Adrenal gland (tissue), 12 donors: ENCODE data around the gene ACE2. TPM values are rescaled to one million over a fixed set of nuclear protein-coding genes. Genes with fewer than 3 reads are reported as not detected.

Source experiments
- DNase-seq, 7 donors: peaks; one replicate each; pipeline ENCODE4 v3.0.0-alpha.2; 2019 to 2020
- H3K27ac ChIP-seq, 5 donors: fragments of 200-600 bp; sonication (generic) in 4 of 5; 1 replicate in 3 of 5; 2 replicates in 2 of 5; pipeline versions ENCODE4 v1.5.1 to v1.8.0; 2016 to 2020; ENCODE audit warnings: mild to moderate bottlenecking in 1 of 5
- H3K27me3 ChIP-seq: fragments of 200-600 bp; 2 replicates; pipeline ENCODE4 v1.8.0; 2021
- H3K36me3 ChIP-seq, 2 donors: fragments of 200-600 bp; replicated peaks in 1 of 2; 1 replicate in 1 of 2; 2 replicates in 1 of 2; pipeline versions ENCODE4 v1.5.1 to v1.8.0; 2018 to 2022
- H3K4me1 ChIP-seq, 2 donors: fragments of 200-600 bp; replicated peaks in 1 of 2; 1 replicate in 1 of 2; 2 replicates in 1 of 2; pipeline versions ENCODE4 v1.5.1 to v1.8.0; 2018 to 2021
- H3K4me3 ChIP-seq, 4 donors: fragments of 200-600 bp; sonication (generic) in 3 of 4; one replicate each; pipeline ENCODE4 v1.5.1; 2016 to 2018
- H3K9me3 ChIP-seq, 3 donors: fragments of 200-600 bp; sonication (generic) in 1 of 3; replicated peaks in 1 of 3; 1 replicate in 2 of 3; 2 replicates in 1 of 3; pipeline versions ENCODE4 v1.5.1 to v1.8.0; 2016 to 2021
- CTCF ChIP-seq, 6 experiments: fragments of 450-650 bp in 4 of 6; fragments of 200-600 bp in 2 of 6; sonication (generic) in 1 of 6; IDR thresholded peaks; 1 replicate in 5 of 6; 2 replicates in 1 of 6; pipeline versions ENCODE4 v1.5.1 to v1.8.0; 2016 to 2021; ENCODE audit warnings: antibody characterized with exemption in 6 of 6, mild to moderate bottlenecking in 2 of 6, moderate library complexity in 1 of 6
- POLR2A ChIP-seq, 2 donors: fragments of 450-650 bp; IDR thresholded peaks; one replicate each; pipeline ENCODE4 v1.6.1; 2017; ENCODE audit warnings: antibody characterized with exemption in 2 of 2, mild to moderate bottlenecking in 2 of 2, moderate library complexity in 1 of 2
- WGBS, 4 donors: extraction: QIAGEN DNeasy Blood & Tissue Kit in 2 of 4; methylation state at CpG; one replicate each; pipeline versions ENCODE4 v1.1.5 to v1.1.7; 2013 to 2017; 5-methylcytosine and 5-hydroxymethylcytosine counted together
- intact Hi-C, 2 donors: fragments of 100-400 bp; cut with DNase I; formaldehyde crosslinking; loops; one replicate each; pipeline versions ENCODE4 v1.14.1 to v1.15.0; 2022 to 2023
- polyA plus RNA-seq, 3 donors: library from polyadenylated mRNA; stranded (reverse); fragments of 200-250 nt in 2 of 3; fragments of 350-450 nt in 1 of 3; fragmentation: Illumina TruSeq in 1 of 3; extraction: RNeasy Lipid Tissue Mini Kit (QIAGEN cat#74804) in 1 of 3; gene quantifications; one replicate each; pipeline ENCODE4 v1.2.3, GENCODE V29; 2013 to 2014
- total RNA-seq, 9 donors: library from RNA; depleted of rRNA in 4 of 9; stranded (reverse); fragments of >200 nt in 4 of 9; fragments of 120-200 nt in 1 of 9; fragmentation: NEBNext Ultra II Directional in 1 of 9; extraction: Animal tissue kit (Norgen Biotek cat#: 25700) in 1 of 9; gene quantifications; one replicate each; pipeline versions ENCODE4 v1.1.0 to v1.2.4, GENCODE V29; 2013 to 2023
- donor health status: healthy with polysubstance abuse.
- donor health status: Bipolar disorder and iron deficiency.
- donor health status: DM: yes; HTN: yes; CAD: no.
- donor health status: DM: no; HTN: no; CAD: no.
- donor health status: DM: no; HTN: no; CAD: no.
- donor health status: DM: yes; HTN: yes; CAD: no.

ACE2 gene
- total and polyA plus RNA-seq, 12 donors: 0.35 to 3.9 (median 0.73) TPM

- H3K27me3 ChIP-seq: peaks cover 10% of the 10 kb centered on the region
- H3K36me3 ChIP-seq: no peaks in the 10 kb centered on the region
- H3K27ac ChIP-seq: no peak overlapping the region
- no peak overlapping the region for H3K4me3 ChIP-seq
- TF ChIP-seq POLR2A (IDR thresholded peaks at IDR 0.05) (no peak), CTCF (IDR thresholded peaks at IDR 0.05) (no peak)
- intact Hi-C loops: loop anchor here in 1 of 2 donors (10.0 kb wide), 1 partner anchor 80 kb away; no protein-coding TSS in a partner anchor
- 74 to 94% (median 86%) methylated on average over 3 of the region's 3 CpGs for WGBS, 4 donors
- DNase-seq: no peak
- no peaks in the 10 kb centered on the region for H3K4me1 ChIP-seq
- H3K9me3 ChIP-seq: no peaks in the 10 kb centered on the region
Observed at GRCh38 chrX:15645266-15645665, 44.5 kb upstream of the ACE2 start.

DNA sequence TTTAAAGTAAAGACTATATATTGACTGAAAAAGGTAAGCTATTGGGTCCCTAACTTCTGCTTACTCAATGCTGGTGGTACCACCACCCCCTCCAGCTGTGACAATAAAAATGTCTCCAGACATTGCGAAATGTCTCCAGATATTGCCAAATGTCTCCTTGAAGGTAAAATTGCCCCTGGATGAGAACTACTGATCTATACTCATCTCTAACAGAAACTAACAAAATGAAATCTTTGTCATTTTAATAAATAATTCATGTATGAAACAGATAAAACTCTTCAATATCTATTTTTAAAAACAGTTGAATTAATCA is 43.8 kb upstream of the ACE2 start:
- no peaks in the 10 kb centered on the region for H3K9me3 ChIP-seq
- H3K27me3 ChIP-seq: peaks cover 10% of the 10 kb centered on the region
- no peak overlapping the region for H3K4me3 ChIP-seq
- H3K4me1 ChIP-seq: no peaks in the 10 kb centered on the region
- 93 to 95% (median 94%) methylated on average over 1 of the region's 1 CpG for whole genome bisulfite sequencing, 4 donors
- DNase-seq: no peak
- H3K27ac ChIP-seq: no peak overlapping the region
- TF ChIP-seq CTCF (IDR thresholded peaks at IDR 0.05): no peak
- intact Hi-C loops: loop anchor here in 1 of 2 donors (10.0 kb wide), 1 partner anchor 80 kb away; no protein-coding TSS in a partner anchor
- H3K36me3 ChIP-seq: no peaks in the 10 kb centered on the region

- WGBS, 4 donors: 70 to 87% (median 82%) methylated on average over 7 of the region's 7 CpGs
- intact Hi-C loops: loop anchor here in 1 of 2 donors (10.0 kb wide), 1 partner anchor 79 kb away; no protein-coding TSS in a partner anchor
- H3K4me1 ChIP-seq: no peaks in the 10 kb centered on the region
- no peak for DNase-seq
- TF ChIP-seq POLR2A (IDR thresholded peaks at IDR 0.05): no peak
- no peak overlapping the region for H3K27ac ChIP-seq
- no peaks in the 10 kb centered on the region for H3K36me3 ChIP-seq
- peaks cover 9% of the 10 kb centered on the region for H3K27me3 ChIP-seq
- H3K4me3 ChIP-seq: no peak overlapping the region
- no peaks in the 10 kb centered on the region for H3K9me3 ChIP-seq
Observed at GRCh38 chrX:15643786-15644559, 43.2 kb upstream of the ACE2 start.

- H3K27me3 ChIP-seq: peaks cover 20% of the 10 kb centered on the region
- no peak for TF ChIP-seq POLR2A (IDR thresholded peaks at IDR 0.05)
- TF ChIP-seq CTCF (IDR thresholded peaks at IDR 0.05): no peak
- DNase-seq: no peak
- H3K27ac ChIP-seq: no peak overlapping the region
- intact Hi-C loops: no loop called here
- H3K9me3 ChIP-seq: no peaks in the 10 kb centered on the region
- no peaks in the 10 kb centered on the region for H3K36me3 ChIP-seq
- H3K4me3 ChIP-seq: no peak overlapping the region
- H3K4me1 ChIP-seq: no peaks in the 10 kb centered on the region
Observed at GRCh38 chrX:15631637-15632036, 30.9 kb upstream of the ACE2 start.

DNA sequence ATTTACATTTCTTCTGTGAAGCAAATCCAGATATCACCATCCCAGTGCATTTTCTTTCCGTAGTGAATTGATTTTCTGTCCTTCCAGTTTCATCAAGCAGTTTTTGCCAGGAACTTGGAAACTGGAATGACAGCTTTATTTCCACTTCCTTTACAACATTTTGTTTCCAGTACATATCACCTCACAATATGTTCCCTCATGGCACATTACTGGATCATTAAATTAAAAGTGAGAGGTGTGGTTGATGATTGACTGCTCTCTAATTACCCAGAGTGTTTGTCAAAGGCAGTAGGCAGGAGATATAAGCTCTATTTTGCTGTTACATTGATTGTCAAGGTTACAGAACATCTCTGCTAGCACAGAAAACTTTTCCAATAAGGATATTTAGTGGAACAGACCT is 22.3 kb upstream of the ACE2 start:
- Histone ChIP-seq H3K27me3 (peaks cover 7% of the 10 kb centered on the region), H3K9me3 (no peaks in the 10 kb centered on the region), H3K36me3 (no peaks in the 10 kb centered on the region), H3K27ac (no peak overlapping the region), H3K4me3 (no peak overlapping the region), H3K4me1 (no peaks in the 10 kb centered on the region)
- DNase-seq: no peak
- no peak for TF ChIP-seq POLR2A (IDR thresholded peaks at IDR 0.05)
- TF ChIP-seq CTCF (IDR thresholded peaks at IDR 0.05): no peak
- intact Hi-C loops: no loop called here
- 83 to 91% (median 86%) methylated on average over 1 of the region's 1 CpG for WGBS, 4 donors
